Measurements from ENCODE around the gene FGF14. TPM values are rescaled to one million over a fixed set of nuclear protein-coding genes. Genes with fewer than 3 reads are reported as not detected.

Gene FGF14
- total and polyA plus RNA-seq, 2 donors (not counting 3 experiments of a cell fraction or from before 2014, with no cell fraction given), result not detected

DNA sequence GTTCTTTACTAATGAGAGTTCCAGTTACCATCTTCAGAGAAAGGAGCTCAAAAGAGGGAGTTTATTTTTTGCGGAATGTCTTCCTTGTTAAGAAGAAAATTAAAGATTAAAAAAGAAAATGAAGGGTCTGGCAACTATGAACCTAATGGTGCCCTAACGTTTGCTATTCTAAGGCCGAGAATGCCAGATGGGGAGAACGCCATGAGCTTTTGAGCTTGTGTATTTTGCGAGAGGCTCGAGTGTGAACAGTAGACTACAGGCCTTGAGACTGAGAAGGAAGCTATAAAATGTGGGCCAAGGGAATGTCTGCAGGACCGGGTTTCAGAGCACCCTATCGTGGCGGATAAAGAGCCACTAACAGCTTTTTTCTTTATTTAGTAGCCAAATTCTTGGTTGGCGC lies 6.7 kb downstream of the FGF14 start:
- no peak for DNase-seq (ENCODE audit: low read depth, low spot score)
- Histone ChIP-seq H3K9me1 (replicated peaks; ENCODE audit: control insufficient read depth, extremely low read depth, insufficient read depth, low read length) (no peaks in the 10 kb centered on the region), H2AFZ (ENCODE audit: low read depth, low read length) (peak overlapping the region; percentile 93), H4K20me1 (replicated peaks; ENCODE audit: control insufficient read depth, extremely low read depth, insufficient read depth, low read length) (no peaks in the 10 kb centered on the region), H3K4me1 (ENCODE audit: control insufficient read depth, extremely low read depth, insufficient read depth, low read length) (peaks cover 9% of the 10 kb centered on the region), H3K79me2 (ENCODE audit: control insufficient read depth, insufficient read depth, low read length) (no peaks in the 10 kb centered on the region), H3K4me2 (ENCODE audit: insufficient read depth, low read length) (peak overlapping the region; percentile 33), H3K9me3 (replicated peaks; ENCODE audit: control insufficient read depth, insufficient read depth, low read length) (no peaks in the 10 kb centered on the region), H3K27ac (ENCODE audit: insufficient read depth, low read depth, low read length) (no peak overlapping the region), H3K9ac (replicated peaks; ENCODE audit: extremely low read depth, insufficient read depth, low read length) (no peak overlapping the region), H3K27me3 (ENCODE audit: control insufficient read depth in 2 of 2, insufficient read depth in 2 of 2, low read length in 2 of 2) (peaks cover 17 to 34% of the 10 kb centered on the region in 2 experiments), H3K4me3 (replicated peaks in 1 of 3; ENCODE audit: insufficient read depth in 1 of 3, low read depth in 1 of 3, low read length in 3 of 3) (no peak overlapping the region), H3K36me3 (ENCODE audit: control insufficient read depth in 2 of 2, extremely low read depth in 1 of 2, insufficient read depth in 2 of 2, low read length in 2 of 2) (no peaks in the 10 kb centered on the region)
- ChIA-PET CTCF (interaction anchor here (1.4 to 1.8 kb wide), 2 partner anchors 8 to 254 kb away, joined by 5 to 6 read pairs; no protein-coding TSS in a partner anchor), POLR2A (no interaction called here)
- TF ChIP-seq POLR2AphosphoS5 (IDR thresholded peaks at IDR 0.05; ENCODE audit: insufficient read depth, low read depth, low read length) (no peak), MYC (IDR thresholded peaks at IDR 0.05; ENCODE audit: low read depth, low read length) (no peak), EZH2 (IDR thresholded peaks at IDR 0.05; ENCODE audit: borderline replicate concordance, low read depth, low read length, severe bottlenecking) (peak; percentile 39), FOS (IDR thresholded peaks at IDR 0.05; ENCODE audit: borderline replicate concordance, insufficient read depth, low read length) (no peak)
- dilution Hi-C loops (cut with MboI; ENCODE audit: extremely low pct_ligation_motif_present, low sequenced_read_pairs), result no loop called here
- BruUV-seq (replicated peaks), result no TSS peak
- intact Hi-C loops (cut with micrococcal nuclease), result loop anchor here (2.0 kb wide), 1 partner anchor 378 kb away; the partner anchor contains the start of gene TEX30
- FAIRE-seq, result no peak

- Histone ChIP-seq H3K27ac (ENCODE audit: insufficient read depth, low read depth, low read length) (no peak overlapping the region), H3K9me1 (replicated peaks; ENCODE audit: control insufficient read depth, extremely low read depth, insufficient read depth, low read length) (no peaks in the 10 kb centered on the region), H3K4me2 (ENCODE audit: insufficient read depth, low read length) (peak overlapping the region; percentile 33), H3K27me3 (ENCODE audit: control insufficient read depth in 2 of 2, insufficient read depth in 2 of 2, low read length in 2 of 2) (peaks cover 11 to 26% of the 10 kb centered on the region in 2 experiments), H3K9me3 (replicated peaks; ENCODE audit: control insufficient read depth, insufficient read depth, low read length) (no peaks in the 10 kb centered on the region), H2AFZ (ENCODE audit: low read depth, low read length) (peak overlapping the region; percentile 93), H3K79me2 (ENCODE audit: control insufficient read depth, insufficient read depth, low read length) (no peaks in the 10 kb centered on the region), H4K20me1 (replicated peaks; ENCODE audit: control insufficient read depth, extremely low read depth, insufficient read depth, low read length) (no peaks in the 10 kb centered on the region), H3K9ac (replicated peaks; ENCODE audit: extremely low read depth, insufficient read depth, low read length) (peak overlapping the region; percentile 41), H3K4me1 (ENCODE audit: control insufficient read depth, extremely low read depth, insufficient read depth, low read length) (peaks cover 9% of the 10 kb centered on the region), H3K36me3 (ENCODE audit: control insufficient read depth in 2 of 2, extremely low read depth in 1 of 2, insufficient read depth in 2 of 2, low read length in 2 of 2) (no peaks in the 10 kb centered on the region), H3K4me3 (replicated peaks in 1 of 3; ENCODE audit: insufficient read depth in 1 of 3, low read depth in 1 of 3, low read length in 3 of 3) (peak overlapping the region; percentile 60 to 68 (median 65))
- BruUV-seq (replicated peaks), result TSS peak; percentile 71
- no peak for TF ChIP-seq FOS (IDR thresholded peaks at IDR 0.05; ENCODE audit: borderline replicate concordance, insufficient read depth, low read length)
- no peak for TF ChIP-seq MYC (IDR thresholded peaks at IDR 0.05; ENCODE audit: low read depth, low read length)
- peak; percentile 25 for TF ChIP-seq EZH2 (IDR thresholded peaks at IDR 0.05; ENCODE audit: borderline replicate concordance, low read depth, low read length, severe bottlenecking)
- TF ChIP-seq GATA2 (IDR thresholded peaks at IDR 0.05; ENCODE audit: insufficient read depth, insufficient read length, low read depth, low read length), result no peak
- TF ChIP-seq POLR2A (IDR thresholded peaks at IDR 0.05; ENCODE audit: low read depth, low read length), result no peak
- TF ChIP-seq, protein P1, sequence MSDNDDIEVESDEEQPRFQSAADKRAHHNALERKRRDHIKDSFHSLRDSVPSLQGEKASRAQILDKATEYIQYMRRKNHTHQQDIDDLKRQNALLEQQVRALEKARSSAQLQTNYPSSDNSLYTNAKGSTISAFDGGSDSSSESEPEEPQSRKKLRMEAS (IDR thresholded peaks at IDR 0.05; ENCODE audit: insufficient read depth, insufficient read length), result no peak
- TF ChIP-seq CTCF (IDR thresholded peaks at IDR 0.05; ENCODE audit: extremely low read depth in 1 of 2, insufficient read depth in 1 of 2, low read depth in 1 of 2, low read length in 2 of 2), result peak in 1 of 2 donors; percentile 30
- no peak for TF ChIP-seq JUN (IDR thresholded peaks at IDR 0.05; ENCODE audit: borderline replicate concordance, insufficient read depth, insufficient read length, low read depth)
- TF ChIP-seq POLR2AphosphoS5 (IDR thresholded peaks at IDR 0.05; ENCODE audit: insufficient read depth, low read depth, low read length), result peak; percentile 40
- FAIRE-seq (peak; percentile 88), DNase-seq (ENCODE audit: low read depth, low spot score) (peak; percentile 75)
- POLR2A ChIA-PET, result no interaction called here
- dilution Hi-C loops (cut with MboI; ENCODE audit: extremely low pct_ligation_motif_present, low sequenced_read_pairs), result no loop called here
- CTCF ChIA-PET, result interaction anchor here (1.4 to 1.8 kb wide), 2 partner anchors 9 to 253 kb away, joined by 5 to 6 read pairs; no protein-coding TSS in a partner anchor
- intact Hi-C loops (cut with micrococcal nuclease), result loop anchor here (2.0 to 5.0 kb wide), 3 partner anchors 197 to 453 kb away; partner anchors contain the start of genes ERCC5 and TEX30
Observed at GRCh38 chr13:102394158-102395053, 7.4 kb downstream of the FGF14 start.
